DMS79 treated with DMSO at 0.1 percent for 48 hours (cell line): Measurements from ENCODE around the gene NTRK2.

ENCODE experiments used
- DNase-seq: peaks from one replicate; lab custom pipeline; 2025; lab: John Stamatoyannopoulos, UW

Gene NTRK2

DNA sequence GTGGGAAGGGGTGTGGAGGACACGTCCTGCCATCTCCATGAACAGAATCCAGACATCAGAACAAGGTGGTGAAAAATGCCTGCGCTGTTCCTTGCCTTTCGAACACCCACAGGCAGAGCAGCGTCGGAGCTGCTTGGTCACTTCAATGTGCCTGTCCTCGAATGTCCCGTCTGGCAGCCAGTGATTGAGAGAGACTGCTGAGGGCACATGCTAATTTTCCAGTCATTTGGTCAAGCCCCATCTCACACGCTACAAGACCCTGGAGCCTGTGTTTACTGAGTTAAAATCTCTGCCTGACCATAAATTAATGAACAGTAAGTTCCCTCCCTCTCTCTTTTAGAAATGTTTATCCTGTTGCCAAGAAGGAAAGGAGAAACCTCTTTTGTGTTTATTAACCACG, 149.3 kb downstream of the NTRK2 start:
- no peak for DNase-seq

DNA sequence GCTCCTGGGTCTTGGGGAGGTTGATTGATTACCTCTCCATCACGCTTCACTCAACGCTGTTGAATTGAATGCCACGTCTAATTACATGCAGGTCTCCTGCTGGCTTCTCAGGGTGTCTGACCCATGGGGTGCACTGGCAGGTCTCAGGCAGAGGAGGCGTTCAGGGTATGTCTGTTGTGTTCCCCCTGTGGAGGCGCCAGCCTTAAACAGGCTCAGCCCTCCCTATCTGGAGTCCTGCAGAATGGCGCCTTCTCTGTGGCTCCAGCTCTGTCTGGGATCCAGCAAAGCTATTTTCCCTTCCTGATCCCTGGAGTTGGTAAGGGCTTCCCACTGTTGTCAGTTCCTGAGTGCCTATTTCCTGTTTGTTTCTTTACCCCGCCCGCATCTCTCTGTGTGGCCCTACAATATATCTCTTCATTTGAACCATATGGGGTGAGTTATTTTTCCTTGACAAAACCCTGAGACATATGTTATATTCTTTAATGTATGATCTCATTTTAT, 150.0 kb downstream of the NTRK2 start:
- no peak for DNase-seq

DNA sequence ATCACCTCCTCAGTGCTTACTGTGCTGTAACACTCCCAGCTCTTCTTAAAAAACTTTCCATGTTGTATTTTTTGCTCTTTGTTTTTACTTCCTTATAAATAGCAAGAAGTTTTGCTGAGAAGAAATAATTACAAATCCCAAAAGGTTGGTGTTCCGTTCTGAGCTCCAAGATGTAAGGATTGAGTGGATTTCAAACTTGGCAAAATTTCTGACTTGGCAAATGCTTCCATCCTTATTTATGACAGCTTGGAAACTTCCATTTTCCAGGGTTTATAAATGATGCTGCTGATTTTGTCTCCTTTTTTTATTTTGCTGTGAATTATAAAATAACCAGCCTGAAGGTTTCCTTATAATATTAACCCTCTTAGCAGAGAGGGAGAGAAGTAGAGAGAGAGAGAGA, 151.9 kb downstream of the NTRK2 start:
- DNase-seq: no peak

DNA sequence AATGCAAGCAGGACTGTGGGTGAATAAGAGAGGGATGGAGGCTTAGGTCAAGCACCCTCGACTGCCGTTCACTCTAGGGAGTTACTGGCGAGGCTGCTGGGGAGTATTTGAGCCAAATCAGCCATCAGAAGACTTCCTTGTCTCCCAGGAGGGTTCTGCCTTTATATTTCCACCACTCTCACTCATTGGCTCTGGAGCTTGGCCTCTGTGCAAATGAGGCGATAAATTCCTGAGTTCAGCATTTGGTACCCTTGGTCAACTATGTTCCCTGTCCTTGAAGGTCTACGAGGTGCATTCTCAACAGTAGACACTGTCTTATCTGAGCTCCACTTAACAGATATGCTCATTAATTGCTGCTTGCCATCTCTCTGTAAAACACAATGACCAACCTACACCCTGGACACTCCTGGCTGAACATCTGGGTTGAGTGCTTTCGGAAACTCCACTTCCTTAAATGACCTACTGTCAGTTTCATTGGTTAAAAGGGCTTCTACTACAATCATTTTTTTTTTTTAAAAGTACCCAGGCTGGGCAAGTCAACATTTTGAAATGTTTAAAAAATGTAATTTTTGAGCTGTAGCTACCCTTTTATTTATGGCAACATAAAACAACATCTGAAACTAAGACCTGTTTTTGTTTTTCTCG, 153.2 kb downstream of the NTRK2 start:
- no peak for DNase-seq

DNA sequence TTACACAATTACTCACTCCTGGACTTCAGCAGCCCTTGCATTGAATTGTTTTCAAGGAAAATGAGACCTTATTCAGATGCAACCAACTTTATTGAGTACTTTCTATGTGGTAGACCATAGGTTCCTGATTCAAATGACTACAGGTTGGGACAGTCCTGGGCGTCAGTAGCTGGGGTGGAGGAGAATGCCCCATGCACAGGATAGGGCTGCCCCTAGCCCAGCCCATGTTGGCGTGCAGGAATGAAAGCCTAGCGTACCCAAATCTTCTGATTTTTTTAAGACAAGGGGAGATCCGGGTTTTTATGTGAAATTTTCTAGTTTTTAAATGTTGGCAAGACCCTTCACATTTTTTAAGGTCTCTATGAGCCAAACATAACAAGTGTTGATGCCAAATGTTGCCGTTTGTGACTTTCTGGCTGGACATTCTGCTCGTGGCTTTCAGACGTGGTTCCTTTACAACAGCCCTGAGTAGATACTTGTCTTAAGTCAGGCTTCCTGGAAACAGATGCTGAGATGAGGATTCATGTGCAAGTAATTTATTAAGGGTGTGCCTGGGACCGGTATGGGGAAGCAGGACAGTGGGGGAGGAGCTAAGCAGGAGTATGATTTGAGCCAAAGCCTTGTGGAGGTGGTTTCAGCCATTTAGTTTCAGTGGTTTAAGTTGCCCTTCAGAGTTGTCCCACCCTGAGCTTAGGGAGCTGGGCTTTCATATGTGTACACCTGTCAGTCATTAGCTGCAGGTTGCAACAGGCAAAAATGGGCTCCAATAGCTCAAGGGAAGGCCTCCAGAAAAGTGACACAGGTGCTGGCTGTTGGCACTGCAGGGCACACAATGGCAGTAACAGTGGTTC, 154.1 kb downstream of the NTRK2 start:
- no peak for DNase-seq

DNA sequence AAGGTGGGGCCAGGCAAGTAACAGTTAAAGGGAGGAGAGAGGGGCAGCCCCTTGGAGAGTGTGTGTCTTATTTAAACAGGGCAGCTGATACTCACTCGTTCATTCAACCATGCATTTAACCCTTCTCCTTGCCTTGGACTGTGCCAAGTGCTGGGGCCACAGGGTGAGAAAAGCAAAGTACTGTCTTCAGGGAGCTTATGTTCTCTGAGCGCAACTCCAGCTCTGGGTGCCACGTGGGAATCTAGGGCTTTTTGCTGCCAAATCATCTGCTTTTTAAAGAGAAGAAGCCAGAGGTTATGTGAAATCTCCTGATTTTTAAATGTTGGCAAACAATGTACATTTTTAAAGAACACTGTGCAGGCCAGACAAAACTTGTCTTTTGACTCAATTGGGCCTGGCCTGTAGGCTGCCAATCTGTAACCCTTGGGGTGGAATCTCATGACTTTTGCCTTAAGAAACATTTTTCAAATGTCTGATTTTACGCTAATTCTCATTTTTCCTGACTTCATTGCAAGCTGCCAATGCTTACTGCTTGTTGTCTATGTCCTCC, 157.8 kb downstream of the NTRK2 start:
- no peak for DNase-seq

DNA sequence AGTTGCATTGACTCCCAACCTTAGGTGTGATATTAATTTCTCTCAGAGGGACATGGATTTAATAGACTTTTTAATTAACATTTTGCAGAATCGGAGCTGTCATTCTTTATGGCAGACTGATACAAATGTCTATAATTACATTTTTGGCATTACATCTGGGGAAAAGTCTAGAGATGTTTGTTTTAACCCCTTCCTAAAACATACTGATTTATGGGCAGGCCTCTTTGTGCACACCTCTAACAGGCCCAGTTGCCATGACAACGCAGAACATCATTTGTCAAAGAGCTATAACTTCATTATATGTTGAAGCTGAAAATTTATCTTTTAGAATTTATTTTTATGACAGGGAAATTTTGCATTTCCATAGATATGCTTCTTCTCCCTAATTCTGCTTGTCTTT, 158.5 kb downstream of the NTRK2 start:
- no peak for DNase-seq

- DNase-seq: no peak
These were observed 159.9 kb downstream of the NTRK2 start for GRCh38 chr9:84829471-84829870.

DNA sequence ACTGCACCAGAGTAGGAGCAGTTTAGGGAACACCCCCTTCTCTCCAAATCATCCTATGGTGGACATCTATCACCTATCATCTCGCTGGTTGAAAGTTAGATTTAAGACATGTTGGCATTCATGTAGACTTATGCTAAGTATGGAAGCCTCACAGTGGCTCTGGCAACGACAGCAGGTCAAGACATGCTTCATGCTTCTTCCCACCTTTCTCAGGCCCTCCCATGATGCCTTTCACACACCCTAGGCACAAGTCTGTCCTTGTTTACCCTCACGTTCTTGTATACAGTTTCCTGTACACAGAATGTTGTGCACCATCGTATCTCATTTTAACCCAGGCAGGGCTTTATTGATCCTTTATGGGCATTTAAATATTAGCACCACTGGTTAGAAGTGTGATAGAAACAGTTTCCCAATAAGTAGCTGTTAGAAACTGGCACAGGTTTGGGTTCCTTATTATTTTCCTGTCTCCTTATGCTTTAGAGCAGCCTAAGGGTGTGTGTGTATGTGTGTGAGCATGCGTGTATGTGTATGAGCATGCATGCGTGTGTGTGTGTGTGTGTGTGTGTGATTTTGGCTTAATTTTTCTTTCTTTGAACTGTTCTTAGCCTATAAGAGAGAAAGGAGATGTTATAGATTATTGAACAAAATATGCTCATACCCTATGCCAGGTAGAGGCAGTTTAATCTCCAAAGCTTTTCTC, 160.6 kb downstream of the NTRK2 start:
- no peak for DNase-seq

GRCh38 chr9:84831377-84831776, 161.8 kb downstream of the NTRK2 start:
- DNase-seq: no peak

DNA sequence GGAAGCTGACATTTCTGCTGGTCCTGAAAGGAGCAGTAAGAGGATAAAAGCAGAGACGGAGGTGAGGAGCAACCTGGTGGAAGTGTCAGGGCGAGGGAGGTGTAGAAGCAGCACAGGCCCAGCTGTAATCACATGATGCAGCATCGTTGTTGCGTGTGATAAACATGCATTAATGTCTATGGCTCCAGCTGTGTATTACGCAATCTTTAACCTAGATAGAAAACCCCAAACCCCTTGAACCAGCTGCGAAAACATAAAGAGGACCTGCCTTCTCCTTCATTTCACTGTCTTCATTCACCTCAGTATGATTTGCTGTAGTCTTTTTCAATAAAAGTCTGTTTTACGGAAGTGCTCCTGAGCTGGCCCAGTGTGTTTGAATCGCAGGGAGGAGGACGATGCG, 162.9 kb downstream of the NTRK2 start:
- DNase-seq: no peak

DNA sequence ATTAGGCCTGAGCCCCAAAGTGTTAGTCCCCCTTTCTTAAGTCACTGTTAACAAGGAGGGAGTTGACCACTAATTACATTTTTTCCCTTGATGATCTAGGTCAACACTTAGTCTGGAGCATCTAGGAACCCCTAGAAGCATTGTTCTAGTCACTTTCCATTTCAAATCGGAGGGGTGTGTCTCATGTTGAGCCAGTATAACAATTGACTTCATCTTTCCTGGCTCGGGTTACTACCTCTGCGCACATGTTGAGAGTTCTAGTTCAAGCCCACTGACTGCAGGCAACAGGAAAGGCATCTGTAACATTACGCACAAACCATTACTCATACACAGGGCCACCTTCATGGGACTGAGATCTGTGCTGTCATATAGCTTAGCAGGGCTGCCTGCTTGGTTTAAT, 164.9 kb downstream of the NTRK2 start:
- no peak for DNase-seq

DNA sequence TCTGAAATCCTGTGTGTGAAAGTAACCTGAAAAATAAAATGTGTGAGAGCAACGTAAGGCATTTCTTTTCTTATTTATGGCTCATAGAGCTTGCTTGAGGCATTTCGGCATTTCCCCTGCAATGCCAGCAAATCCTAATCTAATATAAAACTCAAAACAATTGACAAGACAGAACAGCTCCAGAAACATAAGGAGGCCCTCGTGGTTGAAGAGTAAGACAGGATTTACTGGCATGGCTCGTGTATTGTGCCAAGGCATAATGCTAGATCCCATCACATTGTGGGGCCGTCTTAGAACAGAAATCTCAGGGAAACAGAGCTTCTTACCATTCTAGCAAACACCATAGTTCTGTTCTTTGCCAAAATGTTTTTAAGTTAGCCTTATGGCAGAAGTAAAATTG, 166.2 kb downstream of the NTRK2 start:
- no peak for DNase-seq

- DNase-seq: no peak
These were observed 169.3 kb downstream of the NTRK2 start for GRCh38 chr9:84838879-84839278.

- DNase-seq: no peak
These were observed 170.0 kb downstream of the NTRK2 start for GRCh38 chr9:84839541-84839940.

GRCh38 chr9:84841931-84842330, 172.4 kb downstream of the NTRK2 start:
- no peak for DNase-seq

GRCh38 chr9:84843175-84843824, 173.8 kb downstream of the NTRK2 start:
- DNase-seq: no peak

GRCh38 chr9:84845956-84846900, 176.7 kb downstream of the NTRK2 start:
- no peak for DNase-seq

DNA sequence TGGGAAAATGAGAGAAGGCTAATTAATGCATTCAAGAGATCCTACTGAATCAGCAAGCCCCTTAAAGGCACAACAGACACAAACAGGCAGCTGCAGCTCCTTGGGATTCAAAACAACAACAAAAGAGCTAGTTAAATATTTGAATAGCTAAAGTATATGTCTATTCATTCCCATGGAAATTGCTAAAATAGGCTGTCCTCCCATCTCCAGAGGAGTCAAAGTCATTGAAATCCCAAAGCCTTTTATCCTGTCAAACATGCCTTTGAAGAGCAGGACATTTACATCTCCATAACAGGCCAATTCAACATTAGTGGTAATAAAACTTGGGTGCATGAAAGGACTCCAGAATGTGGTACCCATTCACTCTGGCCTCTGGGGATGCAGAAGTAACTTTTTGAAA, 177.4 kb downstream of the NTRK2 start:
- no peak for DNase-seq

DNA sequence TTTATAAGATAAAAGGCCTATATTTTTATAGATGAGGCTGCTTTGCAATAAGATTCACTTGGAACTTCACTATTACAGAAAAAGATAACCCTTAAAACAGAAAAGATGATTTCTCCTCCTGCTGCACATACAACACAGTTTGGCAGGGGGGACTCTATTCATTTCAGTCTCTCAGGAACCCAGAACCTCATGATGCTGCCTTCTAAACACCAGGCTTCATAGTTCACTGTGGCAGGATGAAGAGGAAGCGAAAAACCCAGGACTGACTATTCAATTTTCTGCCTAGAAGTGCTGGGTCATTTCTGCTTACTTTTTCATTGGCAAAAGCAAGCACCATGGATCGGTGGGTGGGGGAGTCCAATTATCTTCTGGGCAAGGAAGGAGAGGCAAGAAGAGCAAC, 179.5 kb downstream of the NTRK2 start:
- DNase-seq: no peak

GRCh38 chr9:84850830-84851392, 181.4 kb downstream of the NTRK2 start:
- DNase-seq: no peak
